IMR-90 (cell line): ENCODE measurements around the gene DCLRE1A. TPM values are rescaled to one million over a fixed set of nuclear protein-coding genes. Genes with fewer than 3 reads are reported as not detected.

ENCODE experiments used
- ATAC-seq: fragments of 200-7000 bp; cut with Tn5 transposase; 2 replicates; pipeline ENCODE4 v1.9.1; 2020; ENCODE audit warnings: low read depth, mild to moderate bottlenecking, moderate library complexity
- BruUV-seq: library from RNA; stranded (reverse); fragments of 400-500 nt; replicated peaks from 2 replicates; lab custom pipeline; 2021; lab: Mats Ljungman, UMichigan
- CTCF ChIA-PET: fragments of 300-600 bp; formaldehyde crosslinking; extraction: SDS; loops from one replicate; lab custom pipeline; 2021; ENCODE audit warnings: antibody characterized with exemption; lab: Yijun Ruan, JAX
- POLR2A ChIA-PET: fragments of 300-600 bp; sonication (Branson Sonifier 250); formaldehyde crosslinking; loops from one replicate; lab custom pipeline; 2022; ENCODE audit warnings: antibody characterized with exemption; ENCODE audit not compliant: unreplicated experiment; lab: Charles Lee
- DNase-seq: peaks from one replicate; pipeline ENCODE4 v3.0.0; 2013
- H2AFZ ChIP-seq: replicated peaks from 2 replicates; pipeline ENCODE3; 2013; ENCODE audit warnings: low read length, mild to moderate bottlenecking; ENCODE audit not compliant: poor library complexity
- H2AK5ac ChIP-seq: 2 replicates; pipeline ENCODE4 v1.6.1; 2013; ENCODE audit warnings: low read depth, low read length, inconsistent platforms
- H2AK9ac ChIP-seq: replicated peaks from 2 replicates; pipeline ENCODE3; 2013; ENCODE audit warnings: mild to moderate bottlenecking, low read depth, low read length, moderate library complexity; ENCODE audit not compliant: poor library complexity
- H2BK120ac ChIP-seq: 2 replicates; pipeline ENCODE4 v1.6.1; 2013; ENCODE audit warnings: low read depth, low read length, inconsistent platforms
- H2BK15ac ChIP-seq: 3 replicates; pipeline ENCODE4 v1.6.1; 2013; ENCODE audit warnings: low read depth, low read length, inconsistent platforms
- H2BK20ac ChIP-seq: 2 replicates; pipeline ENCODE4 v1.6.1; 2013; ENCODE audit warnings: low read depth, mild to moderate bottlenecking, inconsistent platforms, low read length, moderate library complexity
- H2BK5ac ChIP-seq: 2 replicates; pipeline ENCODE4 v1.6.1; 2013; ENCODE audit warnings: mild to moderate bottlenecking, low read depth, low read length, inconsistent platforms; ENCODE audit not compliant: poor library complexity, severe bottlenecking
- H3K14ac ChIP-seq: replicated peaks from 2 replicates; pipeline ENCODE4 v1.6.1; 2013; ENCODE audit warnings: low read depth, low read length, inconsistent platforms
- H3K18ac ChIP-seq: 2 replicates; pipeline ENCODE4 v1.6.1; 2013; ENCODE audit warnings: low read depth, low read length, control low read depth
- H3K23ac ChIP-seq: 2 replicates; pipeline ENCODE4 v1.6.1; 2013; ENCODE audit warnings: low read depth, low read length, inconsistent platforms
- H3K27ac ChIP-seq: 2 replicates; pipeline ENCODE4 v1.5.1; 2013; ENCODE audit warnings: mild to moderate bottlenecking, control low read depth, low read length; ENCODE audit not compliant: insufficient read depth
- H3K27me3 ChIP-seq: 2 replicates; pipeline ENCODE4 v1.6.1; 2013; ENCODE audit warnings: low read length; ENCODE audit not compliant: control insufficient read depth, insufficient read depth
- H3K36me3 ChIP-seq: 2 replicates; pipeline ENCODE4 v1.6.1; 2013; ENCODE audit warnings: low read length, mixed read lengths; ENCODE audit not compliant: control insufficient read depth, insufficient read depth
- H3K4ac ChIP-seq: 2 replicates; pipeline ENCODE4 v1.6.1; 2013; ENCODE audit warnings: low read depth, low read length, inconsistent platforms
- H3K4me1 ChIP-seq: 2 replicates; pipeline ENCODE4 v1.6.1; 2013; ENCODE audit warnings: low read length, mixed read lengths; ENCODE audit not compliant: control insufficient read depth, insufficient read depth
- H3K4me2 ChIP-seq: 2 replicates; pipeline ENCODE4 v1.6.1; 2013; ENCODE audit warnings: low read depth, mild to moderate bottlenecking, control low read depth, low read length, moderate library complexity
- H3K4me3 ChIP-seq: 2 replicates; pipeline ENCODE4 v1.5.1; 2013; ENCODE audit warnings: low read depth, mild to moderate bottlenecking, control low read depth, low read length, moderate library complexity; ENCODE audit not compliant: insufficient read depth
- H3K56ac ChIP-seq: 2 replicates; pipeline ENCODE4 v1.6.1; 2013; ENCODE audit warnings: low read length, inconsistent platforms; ENCODE audit not compliant: insufficient read depth; ENCODE audit errors: extremely low read depth
- H3K79me1 ChIP-seq, 2 experiments: 2 replicates each; pipeline ENCODE4 v1.6.1; 2013; ENCODE audit warnings: low read length in 2 of 2, inconsistent platforms in 1 of 2, low read depth in 1 of 2
- H3K9ac ChIP-seq: 2 replicates; pipeline ENCODE4 v1.6.1; 2013; ENCODE audit warnings: low read depth, low read length, control low read depth
- H3K9me1 ChIP-seq: 2 replicates; pipeline ENCODE4 v1.6.1; 2013; ENCODE audit warnings: low read length, inconsistent platforms; ENCODE audit not compliant: insufficient read depth
- H3K9me3 ChIP-seq: 2 replicates; pipeline ENCODE4 v1.6.1; 2013; ENCODE audit warnings: low read length; ENCODE audit not compliant: control insufficient read depth, insufficient read depth
- H4K20me1 ChIP-seq: 2 replicates; pipeline ENCODE4 v1.6.1; 2013; ENCODE audit warnings: low read length, inconsistent platforms; ENCODE audit not compliant: insufficient read depth
- H4K5ac ChIP-seq: 2 replicates; pipeline ENCODE4 v1.6.1; 2013; ENCODE audit warnings: mild to moderate bottlenecking, low read depth, low read length, control low read depth
- H4K8ac ChIP-seq, 2 experiments: 2 replicates each; pipeline ENCODE4 v1.6.1; 2013; ENCODE audit warnings: low read depth in 2 of 2, low read length in 2 of 2, control low read depth in 1 of 2, inconsistent platforms in 1 of 2
- H4K91ac ChIP-seq: 2 replicates; pipeline ENCODE4 v1.6.1; 2013; ENCODE audit warnings: low read depth, low read length, inconsistent platforms; ENCODE audit not compliant: insufficient read depth
- BHLHE40 ChIP-seq: fragments of 150-350 bp; IDR thresholded peaks from 2 replicates; pipeline ENCODE4 v1.6.1; 2016; ENCODE audit warnings: mild to moderate bottlenecking, low read depth, low read length
- CEBPB ChIP-seq: IDR thresholded peaks from 2 replicates; pipeline ENCODE4 v1.6.1; 2012; ENCODE audit warnings: low read depth, low read length, improper control_type of control experiment
- MAFK ChIP-seq: IDR thresholded peaks from 2 replicates; pipeline ENCODE4 v1.6.1; 2012; ENCODE audit warnings: low read depth, low read length, improper control_type of control experiment
- MAZ ChIP-seq: IDR thresholded peaks from 2 replicates; pipeline ENCODE4 v1.6.1; 2012; ENCODE audit warnings: low read depth, mild to moderate bottlenecking, low read length, improper control_type of control experiment, moderate library complexity, borderline replicate concordance
- MXI1 ChIP-seq: IDR thresholded peaks from 2 replicates; pipeline ENCODE4 v1.6.1; 2012; ENCODE audit warnings: low read depth, mild to moderate bottlenecking, low read length, moderate library complexity, borderline replicate concordance
- NFE2L2 ChIP-seq: fragments of 150-350 bp; IDR thresholded peaks from 2 replicates; pipeline ENCODE4 v1.6.1; 2016; ENCODE audit warnings: low read depth, mild to moderate bottlenecking, low read length
- POLR2A ChIP-seq: IDR thresholded peaks from 2 replicates; pipeline ENCODE4 v1.6.1; 2012; ENCODE audit warnings: mild to moderate bottlenecking, low read depth, low read length
- RCOR1 ChIP-seq: IDR thresholded peaks from 2 replicates; pipeline ENCODE4 v1.6.1; 2012; ENCODE audit warnings: mild to moderate bottlenecking, low read length, improper control_type of control experiment; ENCODE audit not compliant: insufficient replicate concordance
- SMC3 ChIP-seq: fragments of 150-350 bp; IDR thresholded peaks from 2 replicates; pipeline ENCODE4 v1.6.1; 2016; ENCODE audit warnings: low read depth, mild to moderate bottlenecking, antibody characterized with exemption, low read length, moderate library complexity
- WGBS, 2 experiments: methylation state at CpG; one replicate each; pipeline versions ENCODE4 v1.1.5 to v1.1.7; 2013; ENCODE audit warnings: missing lambda C conversion rate in 2 of 2; ENCODE audit not compliant: insufficient read length in 1 of 2; ENCODE audit errors: extremely low coverage in 2 of 2; 5-methylcytosine and 5-hydroxymethylcytosine counted together
- dilution Hi-C: fragments of 300-500 bp; cut with HindIII; formaldehyde crosslinking; loops from one replicate; pipeline ENCODE4 v1.14.3; 2018; ENCODE audit warnings: low sequenced_read_pairs; ENCODE audit not compliant: unreplicated experiment
- in situ Hi-C: fragments of 300-500 bp; cut with MboI; formaldehyde crosslinking; loops from 3 replicates; pipeline ENCODE4 v1.14.3; 2019; ENCODE audit warnings: low sequenced_read_pairs, inconsistent platforms, mixed read lengths
- intact Hi-C: fragments of 100-400 bp; cut with micrococcal nuclease; formaldehyde crosslinking; loops from 2 replicates; pipeline ENCODE4 v1.10.0; 2022
- polyA plus RNA-seq, 3 experiments: library from polyadenylated mRNA; depleted of rRNA; stranded (reverse); fragments of >200 nt; gene quantifications; 2 replicates each; pipeline ENCODE4 v1.2.3, GENCODE V29; 2012; ENCODE audit warnings: low replicate concordance in 1 of 3
- total RNA-seq: library from RNA; depleted of rRNA; stranded (reverse); fragments of >200 nt; gene quantifications from 2 replicates; pipeline ENCODE4 v1.2.3, GENCODE V29; 2012
- TF ChIP-seq, protein P1 (sequence below): fragments of 150-350 bp; IDR thresholded peaks from 2 replicates; pipeline ENCODE4 v1.6.1; 2016; ENCODE audit warnings: low read depth, mild to moderate bottlenecking, low read length, moderate library complexity, borderline replicate concordance

DCLRE1A gene
- total and polyA plus RNA-seq, 2 of the 4 experiments (the other 2 are of a cell fraction) = 3.1 to 6.3 TPM

DNA sequence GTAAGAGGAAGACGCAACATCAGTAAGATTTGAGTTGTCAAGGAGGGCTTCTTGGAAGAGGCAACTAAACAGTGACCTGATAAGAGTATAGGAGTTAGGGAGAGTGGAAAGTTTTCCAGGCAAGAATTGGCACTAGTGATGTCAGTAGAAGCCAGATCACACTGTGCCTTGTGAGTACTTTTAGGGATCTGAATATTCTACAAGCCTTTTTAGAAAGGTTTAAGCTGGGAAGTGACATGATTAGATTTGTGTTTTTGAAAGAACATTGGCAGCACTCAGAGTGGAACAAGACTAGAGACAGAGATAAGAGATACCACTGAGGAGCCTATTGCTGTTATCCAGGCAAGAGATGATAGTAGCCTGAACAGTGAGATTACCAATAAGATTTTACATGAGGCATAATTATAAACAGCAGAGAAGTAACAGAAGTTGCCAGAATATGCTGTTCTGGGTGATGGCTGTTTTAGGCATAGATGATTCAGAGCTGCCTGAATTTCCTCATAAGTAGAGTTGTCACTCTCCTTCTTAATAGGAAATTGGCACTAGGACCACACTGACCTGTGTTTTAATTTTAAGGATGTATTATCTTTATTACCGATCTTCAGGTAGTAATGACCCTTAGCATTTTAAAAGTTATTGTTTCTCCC is 46.2 kb upstream of the DCLRE1A start:
- CTCF ChIA-PET = interaction anchor here (0.7 kb wide), 1 partner anchor 32 kb away, joined by 3 read pairs; no protein-coding TSS in a partner anchor

More for the DNA sequence above, 46.2 kb upstream of the DCLRE1A start:
- ATAC-seq (no peak), DNase-seq (no peak)
- Histone ChIP-seq H3K79me1 (no peaks in the 10 kb centered on the region), H3K27me3 (no peaks in the 10 kb centered on the region), H4K5ac (no peak overlapping the region), H4K20me1 (no peaks in the 10 kb centered on the region), H3K23ac (no peak overlapping the region), H4K8ac (no peak overlapping the region), H2BK5ac (no peak overlapping the region), H3K4me1 (0 out of 2 replicates have a peak, but pooled peaks cover 2% of the 10 kb centered on the region), H3K4me2 (no peak overlapping the region), H3K27ac (no peak overlapping the region), H3K56ac (no peak overlapping the region), H3K9ac (no peak overlapping the region), H2BK120ac (no peak overlapping the region), H2BK20ac (no peak overlapping the region), H3K14ac (no peak overlapping the region), H4K91ac (no peak overlapping the region), H3K18ac (no peak overlapping the region), H2AFZ (no peak overlapping the region), H3K9me1 (peaks cover 2% of the 10 kb centered on the region; the same call in 1 of the 2 replicates), H3K9me3 (no peaks in the 10 kb centered on the region), H3K36me3 (peaks cover 13% of the 10 kb centered on the region), H2BK15ac (no peak overlapping the region), H2AK9ac (no peak overlapping the region), H3K4ac (no peak overlapping the region), H3K4me3 (no peak overlapping the region), H2AK5ac (no peak overlapping the region)
- dilution Hi-C loops (no loop called here), in situ Hi-C loops (no loop called here), intact Hi-C loops (no loop called here)
- WGBS, 2 experiments = no CpG with 5 or more reads among the region's 2 CpGs
- BruUV-seq = no TSS peak
- TF ChIP-seq, protein P1, sequence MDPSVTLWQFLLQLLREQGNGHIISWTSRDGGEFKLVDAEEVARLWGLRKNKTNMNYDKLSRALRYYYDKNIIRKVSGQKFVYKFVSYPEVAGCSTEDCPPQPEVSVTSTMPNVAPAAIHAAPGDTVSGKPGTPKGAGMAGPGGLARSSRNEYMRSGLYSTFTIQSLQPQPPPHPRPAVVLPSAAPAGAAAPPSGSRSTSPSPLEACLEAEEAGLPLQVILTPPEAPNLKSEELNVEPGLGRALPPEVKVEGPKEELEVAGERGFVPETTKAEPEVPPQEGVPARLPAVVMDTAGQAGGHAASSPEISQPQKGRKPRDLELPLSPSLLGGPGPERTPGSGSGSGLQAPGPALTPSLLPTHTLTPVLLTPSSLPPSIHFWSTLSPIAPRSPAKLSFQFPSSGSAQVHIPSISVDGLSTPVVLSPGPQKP = no peak
- TF ChIP-seq BHLHE40 (no peak), MAZ (no peak), MAFK (no peak), NFE2L2 (no peak), SMC3 (no peak), MXI1 (no peak), POLR2A (no peak), RCOR1 (no peak), CEBPB (no peak)
- POLR2A ChIA-PET = no interaction called here
